ENCODE measurements around the gene TNFAIP1.

The TNFAIP1 gene

GRCh38 chr17:28384281-28385036 lies 48.9 kb downstream of the TNFAIP1 start:
- Histone ChIP-seq H3K9ac (ENCODE audit: low read depth, low read length) (peak overlapping the region; percentile 48), H3K9me3 (ENCODE audit: control insufficient read depth, insufficient read depth, low read length) (no peaks in the 10 kb centered on the region), H3K4me1 (ENCODE audit: insufficient read depth, low read length) (no peaks in the 10 kb centered on the region; the same call in 1 of the 2 replicates), H3K36me3 (ENCODE audit: insufficient read depth, low read length) (no peaks in the 10 kb centered on the region)

DNA sequence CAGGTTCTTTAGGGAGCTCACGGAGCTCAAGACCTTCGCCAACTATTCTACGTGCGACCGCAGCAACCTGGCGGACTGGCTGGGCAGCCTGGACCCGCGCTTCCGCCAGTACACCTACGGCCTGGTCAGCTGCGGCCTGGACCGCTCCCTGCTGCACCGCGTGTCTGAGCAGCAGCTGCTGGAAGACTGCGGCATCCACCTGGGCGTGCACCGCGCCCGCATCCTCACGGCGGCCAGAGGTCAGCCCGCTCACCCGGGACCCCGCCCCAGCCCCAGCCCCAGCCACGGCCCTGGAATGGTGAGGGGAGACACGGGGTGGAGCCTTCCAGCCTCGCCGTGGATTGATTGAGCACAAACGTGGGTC lies 49.5 kb downstream of the TNFAIP1 start:
- no peaks in the 10 kb centered on the region; the same call in 1 of the 2 replicates for H3K4me1 ChIP-seq (ENCODE audit: insufficient read depth, low read length)
- H3K9ac ChIP-seq (ENCODE audit: low read depth, low read length), result peak overlapping the region; percentile 48
- H3K36me3 ChIP-seq (ENCODE audit: insufficient read depth, low read length), result no peaks in the 10 kb centered on the region
- no peaks in the 10 kb centered on the region for H3K9me3 ChIP-seq (ENCODE audit: control insufficient read depth, insufficient read depth, low read length)

GRCh38 chr17:28385406-28385805 lies 49.8 kb downstream of the TNFAIP1 start:
- no peaks in the 10 kb centered on the region for H3K9me3 ChIP-seq (ENCODE audit: control insufficient read depth, insufficient read depth, low read length)
- H3K36me3 ChIP-seq (ENCODE audit: insufficient read depth, low read length), result no peaks in the 10 kb centered on the region
- no peaks in the 10 kb centered on the region; the same call in 1 of the 2 replicates for H3K4me1 ChIP-seq (ENCODE audit: insufficient read depth, low read length)
- no peak overlapping the region for H3K9ac ChIP-seq (ENCODE audit: low read depth, low read length)

- H3K36me3 ChIP-seq (ENCODE audit: insufficient read depth, low read length), result no peaks in the 10 kb centered on the region
- no peak overlapping the region for H3K9ac ChIP-seq (ENCODE audit: low read depth, low read length)
- H3K4me1 ChIP-seq (ENCODE audit: insufficient read depth, low read length), result no peaks in the 10 kb centered on the region; the same call in 1 of the 2 replicates
- H3K9me3 ChIP-seq (ENCODE audit: control insufficient read depth, insufficient read depth, low read length), result no peaks in the 10 kb centered on the region
Measured at GRCh38 chr17:28386391-28386790, 50.8 kb downstream of the TNFAIP1 start.

GRCh38 chr17:28388106-28388505 lies 52.5 kb downstream of the TNFAIP1 start:
- no peaks in the 10 kb centered on the region; the same call in 1 of the 2 replicates for H3K4me1 ChIP-seq (ENCODE audit: insufficient read depth, low read length)
- no peaks in the 10 kb centered on the region for H3K9me3 ChIP-seq (ENCODE audit: control insufficient read depth, insufficient read depth, low read length)
- no peaks in the 10 kb centered on the region for H3K36me3 ChIP-seq (ENCODE audit: insufficient read depth, low read length)
- H3K9ac ChIP-seq (ENCODE audit: low read depth, low read length), result no peak overlapping the region

DNA sequence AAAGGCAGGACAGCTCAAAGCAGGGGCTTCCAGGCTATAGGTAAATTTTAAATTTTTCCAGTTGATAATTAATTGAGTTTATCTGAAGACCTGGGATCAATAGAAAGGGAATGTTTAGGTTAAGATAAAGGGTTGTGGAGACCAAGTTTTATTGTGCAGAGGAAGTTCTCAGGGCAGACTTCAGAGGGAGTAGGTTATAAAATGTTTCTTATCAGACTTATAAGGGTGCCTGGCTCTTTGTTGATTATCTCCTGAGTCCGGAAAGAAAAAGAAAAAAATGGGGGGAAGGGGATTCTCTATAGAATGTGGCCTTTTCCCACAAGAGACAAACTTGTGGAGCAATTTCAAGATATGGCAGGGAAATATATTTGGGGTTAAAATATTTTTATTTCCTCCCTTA lies 54.6 kb downstream of the TNFAIP1 start:
- peaks cover 4% of the 10 kb centered on the region; the same call in 1 of the 2 replicates for H3K4me1 ChIP-seq (ENCODE audit: insufficient read depth, low read length)
- no peaks in the 10 kb centered on the region for H3K36me3 ChIP-seq (ENCODE audit: insufficient read depth, low read length)
- no peak overlapping the region for H3K9ac ChIP-seq (ENCODE audit: low read depth, low read length)
- H3K9me3 ChIP-seq (ENCODE audit: control insufficient read depth, insufficient read depth, low read length), result no peaks in the 10 kb centered on the region

GRCh38 chr17:28390563-28390962 lies 55.0 kb downstream of the TNFAIP1 start:
- H3K9me3 ChIP-seq (ENCODE audit: control insufficient read depth, insufficient read depth, low read length), result no peaks in the 10 kb centered on the region
- H3K9ac ChIP-seq (ENCODE audit: low read depth, low read length), result no peak overlapping the region
- H3K36me3 ChIP-seq (ENCODE audit: insufficient read depth, low read length), result no peaks in the 10 kb centered on the region
- peaks cover 4% of the 10 kb centered on the region; the same call in 1 of the 2 replicates for H3K4me1 ChIP-seq (ENCODE audit: insufficient read depth, low read length)

- H3K9me3 ChIP-seq (ENCODE audit: control insufficient read depth, insufficient read depth, low read length), result no peaks in the 10 kb centered on the region
- no peaks in the 10 kb centered on the region for H3K36me3 ChIP-seq (ENCODE audit: insufficient read depth, low read length)
- no peak overlapping the region for H3K9ac ChIP-seq (ENCODE audit: low read depth, low read length)
- H3K4me1 ChIP-seq (ENCODE audit: insufficient read depth, low read length), result peaks cover 4% of the 10 kb centered on the region; the same call in 1 of the 2 replicates
Measured at GRCh38 chr17:28390984-28391383, 55.4 kb downstream of the TNFAIP1 start.

DNA sequence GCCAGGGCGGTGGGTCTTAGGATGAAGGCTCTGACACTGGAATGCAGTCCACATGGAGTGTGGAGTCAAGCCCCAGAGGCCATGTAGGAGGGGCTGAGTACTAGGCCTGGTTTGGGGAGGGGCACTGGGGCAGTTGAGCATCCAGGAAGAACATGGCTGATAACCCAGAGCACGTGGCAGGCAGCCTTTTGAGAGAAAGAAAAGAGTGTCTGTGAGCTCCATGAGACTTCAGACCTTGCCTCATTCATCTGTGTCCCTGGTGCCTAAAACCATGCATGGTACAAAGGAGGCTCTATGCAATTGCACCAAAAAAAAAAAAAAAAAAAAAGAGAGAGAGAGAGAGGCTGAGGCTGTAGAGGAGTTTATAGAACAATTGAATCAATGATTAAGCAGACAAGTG lies 55.8 kb downstream of the TNFAIP1 start:
- no peaks in the 10 kb centered on the region for H3K9me3 ChIP-seq (ENCODE audit: control insufficient read depth, insufficient read depth, low read length)
- H3K36me3 ChIP-seq (ENCODE audit: insufficient read depth, low read length), result no peaks in the 10 kb centered on the region
- peaks cover 4% of the 10 kb centered on the region; the same call in 1 of the 2 replicates for H3K4me1 ChIP-seq (ENCODE audit: insufficient read depth, low read length)
- H3K9ac ChIP-seq (ENCODE audit: low read depth, low read length), result no peak overlapping the region

- H3K4me1 ChIP-seq (ENCODE audit: insufficient read depth, low read length), result peaks cover 4% of the 10 kb centered on the region; the same call in 1 of the 2 replicates
- H3K9ac ChIP-seq (ENCODE audit: low read depth, low read length), result no peak overlapping the region
- H3K9me3 ChIP-seq (ENCODE audit: control insufficient read depth, insufficient read depth, low read length), result no peaks in the 10 kb centered on the region
- no peaks in the 10 kb centered on the region for H3K36me3 ChIP-seq (ENCODE audit: insufficient read depth, low read length)
Measured at GRCh38 chr17:28392491-28392890, 56.9 kb downstream of the TNFAIP1 start.

DNA sequence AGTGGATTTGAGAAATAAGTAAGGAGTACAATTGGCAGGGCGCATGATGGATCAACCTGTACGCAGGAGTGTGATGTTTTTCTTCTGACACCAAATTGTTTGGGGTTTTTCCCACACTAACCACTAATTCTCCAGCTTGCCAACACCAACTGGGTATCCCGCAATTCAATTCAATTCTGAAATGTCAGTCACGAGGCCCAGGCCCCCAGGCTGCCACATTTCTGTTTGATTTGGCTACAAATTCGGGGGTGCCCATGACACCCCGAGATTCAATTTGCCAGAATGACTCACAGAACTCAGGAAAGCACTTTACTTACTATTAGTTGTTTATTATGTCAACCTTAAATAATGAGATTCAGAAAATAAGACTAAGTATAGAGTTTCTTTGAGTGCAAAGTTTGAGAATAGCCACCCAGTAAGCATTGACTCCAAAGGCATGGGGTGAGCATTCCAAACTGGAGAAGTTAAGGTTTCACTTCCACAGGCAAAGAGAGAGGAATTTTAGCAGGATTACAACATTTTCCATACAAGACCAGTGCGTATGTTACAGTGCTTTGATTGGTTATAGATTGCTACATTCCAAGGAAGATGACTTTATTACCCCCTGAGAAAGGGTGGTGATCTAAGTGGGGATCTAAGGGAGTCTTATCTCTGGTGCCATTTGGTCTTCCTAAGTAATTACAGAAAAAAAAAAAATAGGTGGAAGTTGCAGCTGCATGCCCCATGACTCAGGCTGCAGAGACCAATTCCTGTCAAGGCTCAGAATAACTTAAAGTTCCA lies 59.0 kb downstream of the TNFAIP1 start:
- H3K9me3 ChIP-seq (ENCODE audit: control insufficient read depth, insufficient read depth, low read length), result no peaks in the 10 kb centered on the region
- H3K36me3 ChIP-seq (ENCODE audit: insufficient read depth, low read length), result no peaks in the 10 kb centered on the region
- peaks cover 4% of the 10 kb centered on the region; the same call in 1 of the 2 replicates for H3K4me1 ChIP-seq (ENCODE audit: insufficient read depth, low read length)
- H3K9ac ChIP-seq (ENCODE audit: low read depth, low read length), result no peak overlapping the region

- Histone ChIP-seq H3K9me3 (ENCODE audit: control insufficient read depth, insufficient read depth, low read length) (no peaks in the 10 kb centered on the region), H3K36me3 (ENCODE audit: insufficient read depth, low read length) (no peaks in the 10 kb centered on the region), H3K4me1 (ENCODE audit: insufficient read depth, low read length) (peaks cover 4% of the 10 kb centered on the region; the same call in 1 of the 2 replicates), H3K9ac (ENCODE audit: low read depth, low read length) (no peak overlapping the region)
Measured at GRCh38 chr17:28395426-28395825, 59.9 kb downstream of the TNFAIP1 start.

DNA sequence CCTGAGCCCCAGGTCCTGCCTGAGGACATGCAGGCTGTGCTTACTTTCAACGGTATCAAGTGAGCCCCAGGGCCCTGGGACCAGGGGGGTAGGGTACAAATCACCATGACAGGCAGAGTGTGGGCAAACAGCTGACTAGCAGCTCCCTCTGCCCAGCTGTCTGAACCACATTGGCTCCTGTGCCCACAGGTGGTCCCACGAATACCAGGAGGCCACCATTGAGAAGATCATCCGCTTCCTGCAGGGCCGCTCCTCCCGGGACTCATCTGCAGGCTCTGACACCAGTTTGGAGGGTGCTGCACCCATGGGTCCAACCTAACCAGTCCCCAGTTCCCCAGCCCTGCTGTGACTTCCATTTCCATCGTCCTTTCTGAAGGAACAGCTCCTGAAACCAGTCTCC lies 60.4 kb downstream of the TNFAIP1 start:
- Histone ChIP-seq H3K9me3 (ENCODE audit: control insufficient read depth, insufficient read depth, low read length) (no peaks in the 10 kb centered on the region), H3K4me1 (ENCODE audit: insufficient read depth, low read length) (peaks cover 4% of the 10 kb centered on the region; the same call in 1 of the 2 replicates), H3K9ac (ENCODE audit: low read depth, low read length) (no peak overlapping the region)

More for the DNA sequence above, 60.4 kb downstream of the TNFAIP1 start:
- H3K36me3 ChIP-seq (ENCODE audit: insufficient read depth, low read length), result no peaks in the 10 kb centered on the region

Measured in ES-I3 (cell line).